HG02571 (cell line): ENCODE results near the gene HAPLN2.
"Not testable (repeated sequence)": the region's sequence is repeated elsewhere in the genome, so short reads cannot be mapped to it uniquely, and the experiment has no call there.

Experiments used
- ATAC-seq: cut with Tn5 transposase; IDR thresholded peaks from one replicate; pipeline ENCODE4 v1.9.1; 2021; ENCODE audit warnings: mild to moderate bottlenecking, moderate library complexity; ENCODE audit not compliant: unreplicated experiment

The HAPLN2 gene

DNA sequence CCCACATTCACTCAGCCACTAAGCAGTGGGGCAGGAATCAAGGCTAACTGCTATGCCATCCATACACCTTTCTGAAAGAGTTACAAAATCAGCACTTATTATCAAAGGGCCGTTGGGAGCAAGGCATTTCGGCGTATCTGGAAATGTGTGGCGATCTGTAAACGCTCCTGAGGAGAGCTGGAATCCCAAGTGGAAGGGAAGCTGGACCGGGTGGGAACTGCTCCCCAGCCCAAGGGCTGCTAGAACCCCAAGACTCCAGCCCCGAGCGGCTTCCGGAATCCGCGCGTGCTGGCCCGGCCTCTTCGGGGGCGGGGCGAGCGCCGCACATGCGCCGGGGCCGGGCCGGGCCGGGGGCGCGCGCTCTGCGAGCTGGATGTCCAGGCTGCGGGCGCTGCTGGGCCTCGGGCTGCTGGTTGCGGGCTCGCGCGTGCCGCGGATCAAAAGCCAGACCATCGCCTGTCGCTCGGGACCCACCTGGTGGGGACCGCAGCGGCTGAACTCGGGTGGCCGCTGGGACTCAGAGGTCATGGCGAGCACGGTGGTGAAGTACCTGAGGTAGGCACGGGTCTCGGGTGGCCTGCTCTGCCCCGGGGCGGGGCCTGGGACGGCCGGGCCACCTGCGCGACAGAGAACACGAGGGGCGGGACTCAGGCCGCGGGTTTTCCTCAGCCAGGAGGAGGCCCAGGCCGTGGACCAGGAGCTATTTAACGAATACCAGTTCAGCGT lies 27.6 kb upstream of the HAPLN2 start, which contains the start of gene NAXE:
TSS of gene NAXE (plus strand) at position 345 of the 726 bp plus-strand sequence. CDS start at position 374, 29 bp downstream.
- peak; percentile 80 for ATAC-seq

DNA sequence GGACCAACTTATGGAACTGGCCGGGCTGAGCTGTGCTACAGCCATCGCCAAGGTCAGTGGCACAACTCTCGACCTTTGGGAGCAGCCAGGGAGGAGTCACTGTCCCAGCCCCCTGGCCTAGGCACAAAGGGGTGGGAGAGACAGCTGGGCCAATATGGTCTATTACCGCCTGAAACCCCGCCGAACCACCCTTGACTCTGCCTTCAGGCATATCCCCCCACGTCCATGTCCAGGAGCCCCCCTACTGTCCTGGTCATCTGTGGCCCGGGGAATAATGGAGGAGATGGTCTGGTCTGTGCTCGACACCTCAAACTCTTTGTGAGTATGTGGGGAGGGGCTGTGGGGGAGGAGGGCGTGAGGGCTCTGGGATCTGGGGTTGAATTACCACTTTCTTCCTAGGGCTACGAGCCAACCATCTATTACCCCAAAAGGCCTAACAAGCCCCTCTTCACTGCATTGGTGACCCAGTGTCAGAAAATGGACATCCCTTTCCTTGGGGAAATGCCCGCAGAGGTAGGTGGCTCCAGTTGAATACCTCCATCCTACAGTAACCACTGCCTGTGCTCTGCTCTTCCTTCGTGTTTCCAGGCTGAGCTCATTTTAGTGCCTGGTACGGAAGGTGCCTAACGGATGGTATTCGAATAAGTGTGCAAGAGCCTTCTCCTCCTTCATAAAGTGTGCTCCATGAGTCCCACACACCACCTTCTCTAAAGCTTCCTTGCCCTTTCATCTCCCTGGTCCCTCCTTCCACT lies 26.9 kb upstream of the HAPLN2 start:
- no peak for ATAC-seq

DNA sequence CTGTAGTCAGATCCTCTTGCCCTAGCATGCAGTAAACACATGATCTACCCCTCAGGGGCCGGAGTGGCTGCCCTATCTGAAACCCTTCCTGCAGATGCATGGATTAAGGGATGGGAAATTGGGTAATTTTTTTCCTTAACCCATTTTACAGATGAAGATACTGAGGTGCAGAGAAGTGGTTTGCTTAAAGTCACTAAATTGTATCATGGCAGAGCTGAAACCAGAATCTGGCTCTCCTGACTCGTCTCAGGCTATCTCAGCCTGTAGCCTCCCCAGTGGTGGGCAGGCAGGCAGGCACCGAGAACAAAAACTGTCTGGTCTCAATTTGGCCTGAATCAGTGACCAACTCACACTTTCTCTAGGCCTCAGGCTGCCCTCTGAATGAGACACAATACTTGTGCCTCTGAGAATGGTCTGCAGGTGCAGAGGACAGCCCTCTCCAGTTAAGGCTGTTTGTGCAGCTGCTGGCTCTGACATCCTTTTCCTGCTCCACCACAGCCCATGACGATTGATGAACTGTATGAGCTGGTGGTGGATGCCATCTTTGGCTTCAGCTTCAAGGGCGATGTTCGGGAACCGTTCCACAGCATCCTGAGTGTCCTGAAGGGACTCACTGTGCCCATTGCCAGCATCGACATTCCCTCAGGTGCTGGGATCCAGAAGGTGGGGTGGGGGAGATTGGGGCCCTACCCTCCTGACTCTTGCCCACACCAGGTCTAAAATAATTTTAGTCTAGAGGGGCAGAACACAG lies 26.1 kb upstream of the HAPLN2 start:
- ATAC-seq = no peak

DNA sequence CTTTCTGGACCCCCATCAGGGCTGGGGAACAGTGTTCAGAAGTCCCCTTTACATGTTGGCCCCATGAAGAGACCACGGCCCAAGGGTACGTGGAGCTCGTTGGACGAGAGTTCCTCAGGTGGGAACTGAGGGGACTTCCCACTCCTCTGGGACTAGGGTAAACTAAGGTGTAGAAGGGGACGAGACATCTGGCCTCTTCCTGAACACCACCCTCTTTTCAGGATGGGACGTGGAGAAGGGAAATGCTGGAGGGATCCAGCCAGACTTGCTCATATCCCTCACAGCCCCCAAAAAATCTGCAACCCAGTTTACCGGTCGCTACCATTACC lies 25.6 kb upstream of the HAPLN2 start:
- ATAC-seq = no peak

DNA sequence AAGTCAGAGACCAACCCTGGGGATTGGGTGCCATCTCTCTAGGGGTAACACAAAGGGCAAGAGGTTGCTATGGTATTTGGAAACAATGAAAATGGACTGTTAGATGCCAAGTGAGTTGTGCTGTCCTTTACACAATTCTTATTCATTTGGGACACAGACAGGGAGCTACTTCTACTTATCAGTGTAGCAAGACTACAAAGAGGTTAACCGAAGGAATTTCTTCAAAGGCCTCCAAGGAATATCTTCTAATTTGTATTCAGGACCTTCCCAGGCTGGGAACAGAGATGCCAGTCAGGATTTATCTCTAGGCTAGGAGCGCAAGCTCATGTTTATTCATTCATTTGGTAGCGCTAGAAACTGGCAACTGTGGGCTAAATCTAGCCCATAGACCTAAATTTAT lies 25.0 kb upstream of the HAPLN2 start:
- no peak for ATAC-seq

DNA sequence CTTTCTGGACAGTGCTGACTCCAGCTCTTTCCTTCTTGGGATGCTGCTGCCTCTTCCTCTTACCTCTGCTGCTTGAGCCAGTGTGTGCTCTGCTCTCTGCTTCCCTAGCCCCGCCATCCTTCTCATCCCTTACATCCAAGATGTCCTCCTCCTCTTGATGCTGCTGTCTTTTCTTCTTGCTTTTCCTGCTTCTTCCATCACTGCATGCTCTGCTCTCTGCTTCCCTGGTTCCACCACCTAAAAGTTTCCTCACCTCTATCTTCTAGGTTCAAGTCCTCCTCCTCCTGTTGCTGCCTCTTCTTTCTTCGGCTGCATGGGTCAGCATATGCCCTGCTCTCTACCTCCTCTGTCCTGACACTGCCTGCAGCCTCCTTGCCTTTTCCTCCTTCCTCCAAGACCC lies 24.2 kb upstream of the HAPLN2 start:
- ATAC-seq = no peak

DNA sequence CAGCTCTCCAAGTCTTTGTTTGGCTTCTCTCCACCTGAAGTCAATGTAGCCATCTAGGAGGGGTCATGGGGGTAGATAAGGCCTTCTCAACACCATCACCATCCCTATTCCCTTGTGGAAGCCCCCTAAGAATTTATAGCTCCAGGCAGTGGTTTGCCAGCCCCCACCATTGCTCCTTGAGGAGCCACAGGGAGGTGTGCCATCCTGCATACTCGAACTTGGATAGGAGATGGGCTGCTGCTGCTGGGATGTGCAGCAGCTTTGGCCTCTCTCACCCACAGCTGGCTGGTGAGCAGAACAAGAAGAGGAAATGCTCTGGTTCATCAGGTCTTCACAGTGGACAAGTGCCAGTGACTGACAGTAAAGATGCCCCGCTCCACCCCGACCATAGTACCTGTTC lies 22.8 kb upstream of the HAPLN2 start:
- ATAC-seq = no peak

DNA sequence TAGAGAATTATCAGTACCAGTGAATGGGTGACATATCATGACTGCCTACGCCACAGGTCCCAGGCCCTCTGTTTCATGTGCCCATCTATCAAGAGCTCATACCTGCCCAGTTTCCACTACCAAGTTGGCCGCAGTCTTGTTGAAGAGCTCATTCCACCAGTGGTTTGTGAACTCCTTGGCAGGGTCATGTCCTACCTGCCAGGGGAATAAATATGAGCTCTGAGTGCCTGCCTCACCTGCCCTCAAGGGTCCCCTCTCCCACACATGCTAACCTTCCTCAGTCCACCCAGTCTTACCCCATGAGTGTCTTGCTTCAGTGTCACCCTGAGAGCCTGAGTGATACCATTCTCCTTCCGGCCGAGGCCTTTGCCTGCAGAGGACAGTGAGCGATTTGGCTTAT lies 21.1 kb upstream of the HAPLN2 start:
- no peak for ATAC-seq

DNA sequence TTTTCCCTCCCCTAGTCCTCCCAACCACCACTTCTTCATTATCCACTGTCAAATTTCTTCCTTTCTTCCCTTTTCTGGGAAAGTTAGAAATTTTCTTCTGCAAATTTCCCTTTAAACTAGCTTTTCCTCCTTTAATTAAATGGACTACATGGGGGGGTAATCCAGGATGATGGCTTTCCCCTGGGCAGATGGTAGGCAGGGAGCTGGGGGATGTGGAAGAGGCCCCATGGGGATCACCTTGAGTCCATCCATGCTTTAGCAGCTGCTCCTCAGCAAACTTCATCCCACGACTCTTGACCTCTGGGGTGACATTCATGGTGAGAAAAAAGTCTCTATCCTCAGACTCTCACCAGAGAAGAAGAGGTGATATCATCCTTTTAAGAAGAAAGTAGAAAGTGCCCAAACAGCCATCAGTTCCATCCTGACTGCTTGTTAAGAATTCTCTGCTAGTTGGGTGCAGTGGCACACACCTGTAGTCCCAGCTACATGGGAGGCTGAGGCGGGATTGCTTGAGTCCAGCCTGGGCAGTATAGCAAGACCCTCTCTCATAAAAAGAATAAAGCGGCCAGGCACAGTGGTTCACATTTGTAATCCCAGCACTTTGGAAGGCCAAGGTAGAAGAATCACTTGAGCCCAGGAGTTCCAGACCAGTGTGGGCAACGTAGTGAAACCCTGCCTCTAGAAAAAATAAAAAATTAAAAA lies 20.3 kb upstream of the HAPLN2 start:
- no peak for ATAC-seq

DNA sequence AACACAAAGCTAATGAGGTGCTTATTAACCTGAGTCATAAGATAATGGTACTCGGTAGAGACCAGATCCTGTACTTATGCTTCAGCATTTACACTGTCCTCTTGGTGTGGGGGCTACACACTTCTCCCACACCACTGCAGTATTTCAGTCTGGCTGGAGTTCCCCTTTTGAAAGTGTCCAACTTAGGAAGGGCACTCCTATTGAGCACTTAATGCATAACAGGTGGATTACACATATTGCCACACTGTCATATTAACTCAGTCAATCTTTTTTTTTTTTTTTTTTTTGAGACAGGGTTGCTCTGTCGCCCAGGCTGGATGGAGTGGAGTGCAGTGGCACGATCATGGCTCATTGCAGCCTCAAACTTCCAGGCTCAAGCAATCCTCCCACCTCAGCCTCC lies 19.4 kb upstream of the HAPLN2 start:
- no peak for ATAC-seq

DNA sequence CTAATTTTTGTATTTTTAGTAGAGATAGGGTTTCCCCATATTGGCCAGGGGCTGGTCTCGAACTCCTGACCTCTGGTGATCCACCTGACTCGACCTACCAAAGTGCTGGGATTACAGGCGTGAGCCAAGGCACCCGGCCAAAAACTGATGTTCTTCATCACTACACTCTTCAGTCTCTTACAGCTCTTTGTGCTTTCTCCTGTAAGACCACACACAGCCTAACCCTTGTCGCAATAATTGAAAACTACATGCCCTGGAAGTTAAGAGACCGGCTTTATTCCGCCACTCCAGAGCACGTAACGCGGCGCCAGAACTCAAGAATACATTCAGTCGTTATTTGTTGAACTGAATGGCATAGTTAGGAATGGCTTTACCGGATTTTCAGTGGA lies 18.5 kb upstream of the HAPLN2 start:
- no peak for ATAC-seq

DNA sequence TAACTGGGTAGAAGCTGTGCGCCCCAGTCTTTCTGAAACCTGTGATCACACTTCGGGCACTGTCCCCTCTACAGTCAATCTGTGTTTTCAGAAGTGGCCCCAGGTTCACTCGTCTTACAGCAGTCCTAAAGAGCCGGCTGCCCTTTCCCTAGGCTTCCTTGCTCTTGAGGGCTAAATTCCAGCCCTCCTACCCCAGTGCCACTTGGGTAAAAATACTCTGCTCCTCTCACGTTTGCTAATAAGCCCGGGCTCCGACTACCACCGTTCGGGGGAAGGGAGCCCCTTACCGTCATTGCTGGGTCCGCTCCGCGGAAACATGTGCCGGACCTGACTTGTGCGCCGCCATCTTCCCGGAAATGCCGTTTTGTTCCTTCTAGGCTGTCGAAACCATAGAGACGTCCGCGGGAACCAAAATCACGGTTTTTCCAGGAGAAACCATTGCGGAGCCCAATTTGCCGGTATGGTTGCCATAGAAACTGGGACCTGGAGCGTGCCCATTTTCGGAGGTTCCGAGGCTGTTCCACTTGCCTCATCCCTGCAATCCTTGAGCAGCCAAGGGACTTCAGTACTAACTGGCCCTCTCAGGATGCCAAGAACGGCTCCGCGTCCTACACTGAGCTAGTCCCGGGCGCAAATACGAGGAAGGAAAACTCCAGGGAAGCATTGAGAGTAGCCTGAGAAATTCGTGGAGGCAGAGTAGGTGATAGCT lies 17.9 kb upstream of the HAPLN2 start, which contains the start of gene GPATCH4:
TSS of gene GPATCH4 (minus strand) at position 358 of the 709 bp plus-strand sequence.
- ATAC-seq = peak; percentile 60

DNA sequence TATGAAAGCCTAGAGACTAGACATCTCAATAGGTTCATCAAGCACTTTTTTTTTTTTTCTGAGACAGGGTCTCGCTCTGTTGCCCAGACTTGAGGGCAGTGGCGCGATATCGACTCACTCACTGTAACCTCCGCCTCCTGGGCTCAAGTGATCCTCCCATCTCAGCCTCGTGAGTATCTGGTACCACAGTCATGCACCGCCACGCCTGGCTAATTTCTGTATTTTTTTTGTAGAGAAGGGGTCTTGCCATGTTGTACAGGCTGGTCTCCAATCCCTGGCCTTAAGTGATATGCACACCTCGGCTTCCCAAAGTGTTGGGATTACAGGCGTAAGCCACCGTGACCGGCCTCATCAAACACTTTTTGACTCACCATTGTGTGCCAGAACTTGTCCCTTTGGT lies 17.3 kb upstream of the HAPLN2 start:
- no peak for ATAC-seq

DNA sequence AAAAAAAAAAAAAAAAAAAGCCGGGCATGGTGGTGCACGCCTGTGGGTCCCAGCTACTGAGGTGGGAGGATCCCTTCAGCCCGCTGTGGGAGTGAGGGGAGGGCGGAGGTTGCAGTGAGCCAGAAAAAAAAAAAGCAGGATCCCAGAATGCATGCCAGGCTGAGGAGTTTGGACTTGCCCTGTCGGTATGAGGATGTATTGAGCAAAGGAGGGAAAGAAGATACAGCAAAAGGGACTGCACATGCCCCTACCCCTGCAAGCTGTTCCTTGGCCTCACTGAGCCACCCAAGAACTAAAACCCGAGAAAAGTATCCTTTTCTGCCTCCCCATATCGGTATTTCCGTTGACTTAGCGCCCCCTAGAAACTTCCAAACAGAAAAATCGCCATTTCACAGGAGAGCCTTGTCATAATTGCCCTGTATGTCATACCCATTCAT lies 16.6 kb upstream of the HAPLN2 start:
- ATAC-seq = no peak

DNA sequence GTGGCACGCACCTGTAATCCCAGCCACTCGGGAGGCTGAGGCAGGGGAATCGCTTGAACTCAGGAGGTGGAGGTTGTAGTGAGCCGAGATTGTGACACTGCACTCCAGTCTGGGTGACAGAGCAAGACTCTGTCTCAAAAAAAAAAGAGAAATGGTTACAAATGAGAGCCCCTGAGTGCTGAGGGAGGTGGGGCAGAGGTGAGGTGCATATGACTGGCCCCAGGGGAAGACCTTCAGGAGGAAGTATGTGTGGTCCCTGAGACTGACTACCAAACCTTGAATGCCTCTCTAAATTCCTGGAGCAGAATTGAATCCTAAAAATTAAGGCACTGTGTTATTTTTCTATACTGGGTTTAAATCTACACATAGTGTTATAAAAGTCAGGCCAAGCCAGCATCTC lies 11.9 kb upstream of the HAPLN2 start:
- ATAC-seq = not testable (repeated sequence)

DNA sequence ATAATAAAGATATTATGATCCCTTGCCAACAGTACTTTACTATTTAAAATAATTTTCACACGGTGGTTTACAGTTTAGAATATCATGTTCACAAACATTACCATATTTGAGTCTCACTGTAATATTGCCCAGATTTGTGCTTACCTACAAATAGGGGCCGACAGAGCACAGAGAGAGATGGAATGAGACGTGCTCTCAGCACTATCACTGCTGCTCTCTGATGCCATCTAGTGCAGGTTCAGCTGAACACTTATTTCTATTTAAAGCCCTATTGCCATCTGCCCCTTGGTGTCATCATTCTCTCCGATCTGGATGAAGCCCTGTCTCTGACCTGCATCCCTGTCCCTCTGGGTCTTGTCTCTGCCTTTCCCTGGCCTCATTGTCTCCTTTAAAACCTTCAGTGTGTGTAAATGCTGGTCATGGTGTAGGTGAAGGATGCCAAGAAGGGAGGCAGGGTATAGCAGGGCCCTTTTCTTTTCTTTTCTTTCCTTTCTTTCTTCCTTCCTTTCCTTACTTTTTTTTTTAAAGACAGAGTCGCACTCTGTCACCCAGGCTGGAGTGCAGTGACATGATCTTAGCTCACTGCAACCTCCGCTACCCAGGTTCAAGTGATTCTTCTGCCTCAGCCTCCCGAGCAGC lies 11.1 kb upstream of the HAPLN2 start:
- no peak for ATAC-seq

DNA sequence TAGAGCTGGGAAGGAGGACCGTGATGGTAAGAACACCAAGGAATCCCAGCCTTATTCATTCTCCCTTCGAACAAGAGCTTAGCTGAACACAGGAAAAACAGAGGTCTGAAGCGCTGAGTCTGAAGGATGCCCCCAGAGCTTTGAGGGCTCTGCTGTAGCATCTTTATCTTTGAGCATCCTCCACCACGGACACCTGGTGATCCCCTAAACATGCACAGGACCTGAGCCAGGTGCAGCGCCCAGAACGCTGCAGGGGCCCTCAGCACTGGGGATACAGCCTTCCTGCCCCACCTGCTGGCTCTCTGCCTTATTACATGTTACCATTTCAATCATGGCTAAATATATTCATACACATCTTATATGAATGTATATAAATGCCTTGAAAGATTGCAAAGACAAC lies 10.2 kb upstream of the HAPLN2 start:
- ATAC-seq = no peak

DNA sequence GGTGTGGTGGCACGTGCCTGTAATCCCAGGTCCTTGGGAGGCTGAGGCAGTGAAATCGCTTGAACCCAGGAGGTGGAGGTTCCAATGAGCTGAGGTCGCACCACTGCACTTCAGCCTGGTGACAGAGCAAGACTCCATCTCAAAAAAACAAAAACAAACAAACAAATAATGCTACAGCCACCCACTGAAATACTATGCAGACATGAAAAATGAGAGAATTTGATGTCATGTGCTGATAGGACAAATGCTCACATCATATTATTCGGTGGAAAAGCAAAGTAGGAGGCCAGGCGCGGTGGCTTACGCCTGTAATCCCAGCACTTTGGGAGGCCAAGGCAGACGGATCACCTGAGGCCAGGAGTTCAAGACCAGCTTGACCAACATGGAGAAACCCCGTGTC lies 9.1 kb upstream of the HAPLN2 start:
- not testable (repeated sequence) for ATAC-seq

DNA sequence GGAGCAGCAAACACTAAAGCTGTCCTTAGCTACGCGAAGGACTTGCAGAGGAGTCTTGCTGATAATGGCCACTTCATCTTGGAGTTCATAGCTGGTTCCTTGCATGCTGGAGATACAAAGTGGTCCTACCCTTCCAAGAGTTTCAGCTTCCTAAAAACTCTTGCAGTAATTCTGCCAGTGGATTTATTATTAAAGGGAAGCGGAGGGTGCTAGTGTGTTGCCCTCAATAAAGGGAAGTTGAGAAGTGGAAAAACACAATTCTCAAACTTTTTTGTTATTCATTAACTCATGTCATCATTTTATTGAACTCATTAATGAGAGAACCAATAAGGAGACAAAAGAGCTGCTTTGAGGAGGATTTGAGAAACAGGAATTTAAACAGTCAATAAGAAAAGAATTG lies 6.5 kb upstream of the HAPLN2 start:
- ATAC-seq = no peak

DNA sequence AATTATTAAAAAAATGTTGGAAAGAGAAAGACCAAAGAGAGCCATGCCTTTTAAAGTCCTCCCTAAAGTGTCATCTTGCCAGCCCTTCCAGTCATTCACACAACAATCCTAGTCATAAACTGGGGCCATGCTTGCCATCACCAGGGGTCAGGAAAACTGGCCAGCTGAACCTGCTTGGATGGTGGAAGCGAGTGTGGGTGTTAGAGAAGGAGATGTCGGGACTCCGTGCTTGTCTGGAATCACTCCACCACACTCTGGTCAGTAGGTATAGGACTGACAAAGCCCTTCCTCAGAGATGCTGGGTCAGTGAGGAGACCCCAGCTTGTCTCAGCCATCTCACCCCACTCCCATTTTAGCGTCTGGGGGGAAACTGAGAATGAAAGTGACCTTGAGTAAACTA lies 3.3 kb upstream of the HAPLN2 start:
- no peak for ATAC-seq
